Right lobe of liver (tissue), 6 donors: ENCODE measurements around the gene RASSF8. TPM values are rescaled to one million over a fixed set of nuclear protein-coding genes. Genes with fewer than 3 reads are reported as not detected.

ENCODE experiments used
- ATAC-seq, 4 donors: fragments of 200-7000 bp; cut with Tn5 transposase; one replicate each; pipeline ENCODE4 v1.9.1; 2020; ENCODE audit warnings: mild to moderate bottlenecking in 4 of 4, moderate library complexity in 4 of 4
- DNase-seq, 3 donors: peaks; one replicate each; pipeline ENCODE4 v3.0.0-alpha.2; 2020
- H3K27ac ChIP-seq, 3 donors: fragments of 200-600 bp; one replicate each; pipeline ENCODE4 v1.8.0; 2022
- H3K27me3 ChIP-seq, 2 donors: fragments of 200-600 bp; one replicate each; pipeline ENCODE4 v1.8.0; 2022
- H3K36me3 ChIP-seq, 4 donors: fragments of 200-600 bp; sonication (generic) in 1 of 4; one replicate each; pipeline versions ENCODE4 v1.5.1 to v1.8.0; 2017 to 2022; ENCODE audit warnings: control low read depth in 1 of 4
- H3K4me1 ChIP-seq, 4 donors: fragments of 200-600 bp; sonication (generic) in 1 of 4; one replicate each; pipeline versions ENCODE4 v1.5.1 to v1.8.0; 2017 to 2022; ENCODE audit warnings: control low read depth in 1 of 4
- H3K4me3 ChIP-seq, 3 donors: fragments of 200-600 bp; one replicate each; pipeline ENCODE4 v1.8.0; 2022
- H3K9me3 ChIP-seq, 4 donors: fragments of 200-600 bp; sonication (generic) in 1 of 4; one replicate each; pipeline versions ENCODE4 v1.5.1 to v1.8.0; 2017 to 2022; ENCODE audit warnings: control low read depth in 1 of 4
- POLR2A ChIP-seq: fragments of 450-650 bp; IDR thresholded peaks from one replicate; pipeline ENCODE4 v1.6.1; 2017; ENCODE audit warnings: antibody characterized with exemption, mild to moderate bottlenecking
- WGBS: methylation state at CpG from one replicate; pipeline ENCODE4 v1.1.6; 2018; ENCODE audit warnings: low coverage, low lambda C conversion rate; ENCODE audit not compliant: insufficient coverage; ENCODE audit errors: missing lambda C conversion rate; 5-methylcytosine and 5-hydroxymethylcytosine counted together
- intact Hi-C, 2 donors: fragments of 100-400 bp; cut with DNase I; formaldehyde crosslinking; loops; one replicate each; pipeline versions ENCODE4 v1.11.2 to v1.14.1; 2022
- total RNA-seq, 6 experiments: library from RNA; depleted of rRNA in 2 of 6; stranded (reverse); fragments of >200 nt in 2 of 6; fragmentation: NEBNext Ultra II Directional in 3 of 6; extraction: Animal tissue kit (Norgen Biotek cat#: 25700) in 3 of 6; gene quantifications; one replicate each; pipeline versions ENCODE4 v1.1.0 to v1.2.4, GENCODE V29; 2016 to 2023
- TF ChIP-seq, protein P1 (sequence below), 4 donors: fragments of 200-600 bp in 3 of 4; fragments of 450-650 bp in 1 of 4; IDR thresholded peaks; one replicate each; pipeline versions ENCODE4 v1.5.1 to v1.8.0; 2016 to 2022; ENCODE audit warnings: antibody characterized with exemption in 4 of 4, mild to moderate bottlenecking in 2 of 4
- donor health status: DM: no; HTN: yes; CAD: no.
- donor health status: DM: no; HTN: no; CAD: no.
- donor health status: DM: no; HTN: no; CAD: no.
- donor health status: DM: no; HTN: yes; CAD: no.
- donor health status: DM: no; HTN: yes; CAD: no.

Gene RASSF8
- total RNA-seq, 6 experiments from 2014 or later = 3.9 to 12.4 (median 7.3) TPM

DNA sequence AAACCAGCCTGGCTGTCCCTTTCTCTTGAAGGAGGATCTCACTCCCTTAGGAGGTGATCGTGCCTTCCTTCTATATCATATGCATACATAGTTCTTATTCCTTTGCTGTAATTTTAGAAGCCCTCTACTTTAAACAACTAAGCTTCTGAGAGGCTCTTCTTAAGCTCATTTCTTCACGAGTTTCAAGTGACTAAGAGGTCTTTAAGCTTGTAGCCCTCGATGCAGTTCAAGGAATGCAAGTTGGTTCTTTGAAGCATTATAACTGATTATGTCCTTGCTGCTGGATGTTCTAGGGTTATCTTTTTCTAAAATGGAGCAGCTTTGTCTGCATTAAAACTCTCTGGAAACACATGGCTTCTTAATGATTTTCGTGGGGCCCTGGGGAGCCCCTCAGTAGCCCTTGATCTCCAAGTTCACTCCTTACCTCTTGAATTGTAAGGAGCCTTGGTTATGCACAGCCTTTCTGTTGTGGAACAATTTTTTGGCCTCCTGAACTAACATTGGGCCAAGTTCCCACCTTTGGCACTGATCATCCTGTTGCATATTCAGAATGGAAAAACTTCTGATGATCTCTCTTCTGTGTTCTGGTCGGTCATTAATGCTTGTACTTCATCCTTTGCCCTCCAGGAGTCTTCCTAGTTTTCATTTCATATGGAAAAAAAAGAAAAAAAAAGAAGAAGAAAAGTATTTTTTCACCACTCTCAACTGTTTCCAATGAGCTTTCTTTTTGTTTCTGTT is 12.6 kb downstream of the RASSF8 start:
- Histone ChIP-seq H3K27me3 (no peaks in the 10 kb centered on the region), H3K4me1 (no peaks in the 10 kb centered on the region), H3K4me3 (no peak overlapping the region), H3K27ac (no peak overlapping the region), H3K9me3 (no peaks in the 10 kb centered on the region), H3K36me3 (no peaks in the 10 kb centered on the region)
- no peak for ATAC-seq
- intact Hi-C loops = no loop called here
- no peak for TF ChIP-seq POLR2A
- TF ChIP-seq, protein P1, sequence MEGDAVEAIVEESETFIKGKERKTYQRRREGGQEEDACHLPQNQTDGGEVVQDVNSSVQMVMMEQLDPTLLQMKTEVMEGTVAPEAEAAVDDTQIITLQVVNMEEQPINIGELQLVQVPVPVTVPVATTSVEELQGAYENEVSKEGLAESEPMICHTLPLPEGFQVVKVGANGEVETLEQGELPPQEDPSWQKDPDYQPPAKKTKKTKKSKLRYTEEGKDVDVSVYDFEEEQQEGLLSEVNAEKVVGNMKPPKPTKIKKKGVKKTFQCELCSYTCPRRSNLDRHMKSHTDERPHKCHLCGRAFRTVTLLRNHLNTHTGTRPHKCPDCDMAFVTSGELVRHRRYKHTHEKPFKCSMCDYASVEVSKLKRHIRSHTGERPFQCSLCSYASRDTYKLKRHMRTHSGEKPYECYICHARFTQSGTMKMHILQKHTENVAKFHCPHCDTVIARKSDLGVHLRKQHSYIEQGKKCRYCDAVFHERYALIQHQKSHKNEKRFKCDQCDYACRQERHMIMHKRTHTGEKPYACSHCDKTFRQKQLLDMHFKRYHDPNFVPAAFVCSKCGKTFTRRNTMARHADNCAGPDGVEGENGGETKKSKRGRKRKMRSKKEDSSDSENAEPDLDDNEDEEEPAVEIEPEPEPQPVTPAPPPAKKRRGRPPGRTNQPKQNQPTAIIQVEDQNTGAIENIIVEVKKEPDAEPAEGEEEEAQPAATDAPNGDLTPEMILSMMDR (IDR thresholded peaks at IDR 0.05) = no peak
- WGBS = 86% methylated on average over 4 of the region's 5 CpGs
- DNase-seq = no peak

DNA sequence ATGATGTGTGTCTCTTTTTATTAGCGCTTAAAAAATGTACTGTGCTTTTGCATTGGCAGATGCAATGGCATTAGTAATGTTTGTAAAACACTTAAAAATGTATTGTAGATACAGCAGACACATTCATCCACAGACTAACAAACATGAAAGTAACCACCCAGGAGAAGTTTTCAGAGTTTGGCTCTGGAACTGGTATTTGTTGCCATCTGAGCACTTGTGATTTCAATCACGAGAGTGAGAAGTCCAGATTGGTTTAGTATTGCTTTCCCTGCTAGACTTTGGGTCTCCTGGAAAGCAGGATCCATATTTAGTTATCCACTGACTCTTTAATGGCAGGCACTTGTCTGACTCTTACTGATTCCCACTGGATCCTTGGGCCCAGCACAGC is 13.2 kb downstream of the RASSF8 start:
- Histone ChIP-seq H3K9me3 (no peaks in the 10 kb centered on the region), H3K36me3 (no peaks in the 10 kb centered on the region), H3K4me1 (no peaks in the 10 kb centered on the region), H3K27ac (no peak overlapping the region), H3K27me3 (no peaks in the 10 kb centered on the region), H3K4me3 (no peak overlapping the region)
- 82% methylated on average over 2 of the region's 2 CpGs for WGBS
- intact Hi-C loops = no loop called here
- no peak for ATAC-seq
- DNase-seq = no peak
- TF ChIP-seq POLR2A = no peak
- TF ChIP-seq, protein P1 (IDR thresholded peaks at IDR 0.05) = no peak

DNA sequence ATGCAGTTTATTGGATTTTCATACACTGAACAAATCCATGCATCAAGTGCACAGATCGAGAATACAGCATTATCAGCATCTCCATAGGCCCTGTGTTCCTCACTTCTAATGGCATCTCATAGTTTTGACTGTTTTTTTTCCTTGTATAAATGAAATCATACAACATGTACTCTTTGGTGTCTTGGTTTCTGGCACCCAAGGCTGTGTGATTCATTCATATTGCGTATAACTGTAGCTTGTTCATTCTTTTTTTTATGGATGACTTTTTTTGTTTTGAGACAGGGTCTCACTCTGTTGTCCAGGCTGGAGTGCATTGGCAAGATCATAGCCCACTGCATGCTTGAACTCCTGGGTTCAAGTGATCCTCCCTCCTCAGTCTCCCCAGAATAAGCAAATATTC is 14.3 kb downstream of the RASSF8 start:
- H3K27ac ChIP-seq = no peak overlapping the region

DNA sequence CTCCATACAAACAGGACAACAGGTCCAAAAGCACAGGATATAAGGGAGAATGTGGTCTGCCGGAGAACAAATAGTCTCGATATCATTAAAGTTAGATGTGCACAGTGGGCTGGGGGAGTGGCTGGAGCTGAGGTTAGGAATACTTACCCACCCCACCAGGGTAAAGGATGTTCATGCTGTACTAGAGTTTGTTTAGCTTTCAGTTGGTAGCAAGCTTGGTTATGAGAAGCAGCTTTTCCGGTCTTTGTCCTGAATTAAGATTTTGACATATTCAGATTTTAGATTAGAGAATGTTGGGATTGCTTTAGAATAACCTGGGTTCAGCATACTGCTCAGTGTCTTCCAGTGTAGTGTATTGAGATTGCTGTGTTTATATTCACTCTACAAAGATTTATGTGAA is 16.7 kb downstream of the RASSF8 start:
- Histone ChIP-seq H3K4me1 (no peaks in the 10 kb centered on the region), H3K9me3 (no peaks in the 10 kb centered on the region), H3K27me3 (no peaks in the 10 kb centered on the region), H3K4me3 (no peak overlapping the region), H3K27ac (no peak overlapping the region), H3K36me3 (no peaks in the 10 kb centered on the region)
- WGBS = 77% methylated on average over 3 of the region's 3 CpGs
- ATAC-seq = no peak
- no peak for DNase-seq
- intact Hi-C loops = no loop called here
- TF ChIP-seq, protein P1 (IDR thresholded peaks at IDR 0.05) = no peak
- TF ChIP-seq POLR2A = no peak

More for the DNA sequence above, 14.3 kb downstream of the RASSF8 start:
- TF ChIP-seq, protein P1 (IDR thresholded peaks at IDR 0.05) = no peak
- TF ChIP-seq POLR2A = no peak
- Histone ChIP-seq H3K36me3 (no peaks in the 10 kb centered on the region), H3K4me1 (no peaks in the 10 kb centered on the region), H3K9me3 (no peaks in the 10 kb centered on the region), H3K27me3 (no peaks in the 10 kb centered on the region), H3K4me3 (no peak overlapping the region)
- no peak for ATAC-seq
- WGBS = 97% methylated on average over 2 of the region's 2 CpGs
- intact Hi-C loops = no loop called here
- DNase-seq = no peak
